ENCODE measurements around the gene RANBP17. TPM values are rescaled to one million over a fixed set of nuclear protein-coding genes. Genes with fewer than 3 reads are reported as not detected.

The RANBP17 gene
- total RNA-seq, 1 donor from 2014 or later = 32.8 TPM

DNA sequence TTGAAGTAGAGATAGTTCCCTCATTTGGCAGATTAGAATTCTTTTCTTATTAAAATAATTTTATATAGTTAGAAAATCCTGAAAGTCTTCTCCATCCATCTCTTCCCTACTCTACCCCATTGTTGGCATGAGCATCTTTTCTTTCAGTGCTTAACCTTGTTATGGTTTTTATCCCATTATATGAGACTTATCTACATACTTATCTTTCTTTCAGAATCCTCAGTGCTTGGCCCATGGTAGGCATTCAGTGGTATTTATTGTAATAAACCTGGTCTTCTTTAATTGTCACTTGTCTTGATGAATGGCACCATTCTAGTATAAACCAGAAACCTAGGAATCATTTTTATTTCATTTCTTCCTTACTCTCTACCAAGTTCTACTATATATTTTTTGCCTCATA, 277.4 kb downstream of the RANBP17 start:
- no peak overlapping the region for H3K27ac Mint-ChIP-seq
- no peaks in the 10 kb centered on the region for H3K27me3 Mint-ChIP-seq
- no peak for DNase-seq (ENCODE audit: low spot score, unreplicated experiment)
- TF ChIP-seq, protein P1, sequence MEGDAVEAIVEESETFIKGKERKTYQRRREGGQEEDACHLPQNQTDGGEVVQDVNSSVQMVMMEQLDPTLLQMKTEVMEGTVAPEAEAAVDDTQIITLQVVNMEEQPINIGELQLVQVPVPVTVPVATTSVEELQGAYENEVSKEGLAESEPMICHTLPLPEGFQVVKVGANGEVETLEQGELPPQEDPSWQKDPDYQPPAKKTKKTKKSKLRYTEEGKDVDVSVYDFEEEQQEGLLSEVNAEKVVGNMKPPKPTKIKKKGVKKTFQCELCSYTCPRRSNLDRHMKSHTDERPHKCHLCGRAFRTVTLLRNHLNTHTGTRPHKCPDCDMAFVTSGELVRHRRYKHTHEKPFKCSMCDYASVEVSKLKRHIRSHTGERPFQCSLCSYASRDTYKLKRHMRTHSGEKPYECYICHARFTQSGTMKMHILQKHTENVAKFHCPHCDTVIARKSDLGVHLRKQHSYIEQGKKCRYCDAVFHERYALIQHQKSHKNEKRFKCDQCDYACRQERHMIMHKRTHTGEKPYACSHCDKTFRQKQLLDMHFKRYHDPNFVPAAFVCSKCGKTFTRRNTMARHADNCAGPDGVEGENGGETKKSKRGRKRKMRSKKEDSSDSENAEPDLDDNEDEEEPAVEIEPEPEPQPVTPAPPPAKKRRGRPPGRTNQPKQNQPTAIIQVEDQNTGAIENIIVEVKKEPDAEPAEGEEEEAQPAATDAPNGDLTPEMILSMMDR (IDR thresholded peaks at IDR 0.05; ENCODE audit: unreplicated experiment) = no peak
- peaks cover 3% of the 10 kb centered on the region for H3K4me1 Mint-ChIP-seq (ENCODE audit: low read depth)
- no peak overlapping the region for H3K4me3 Mint-ChIP-seq (ENCODE audit: low read depth)
- H3K9me3 Mint-ChIP-seq (ENCODE audit: low read depth) = no peaks in the 10 kb centered on the region
- no peaks in the 10 kb centered on the region for H3K36me3 Mint-ChIP-seq (ENCODE audit: insufficient read depth)

DNA sequence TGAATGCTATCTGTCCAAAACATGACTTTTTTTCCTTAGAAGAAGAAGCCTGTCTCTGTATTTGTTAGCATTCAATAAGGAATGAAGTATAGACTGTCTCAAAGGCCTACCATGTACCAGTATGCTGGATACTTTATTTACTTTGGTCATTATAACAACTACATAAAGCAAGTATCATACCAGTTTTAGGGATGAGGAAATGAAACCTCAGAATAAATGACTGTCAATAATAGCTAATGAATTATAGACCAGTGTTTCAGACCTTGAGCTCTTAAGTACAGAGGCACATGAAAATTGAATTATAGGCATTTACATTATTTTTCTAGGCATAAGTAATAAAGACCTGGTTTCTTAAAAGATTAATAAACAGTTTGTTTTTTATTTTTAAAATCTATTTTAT, 280.8 kb downstream of the RANBP17 start:
- no peaks in the 10 kb centered on the region for H3K36me3 Mint-ChIP-seq (ENCODE audit: insufficient read depth)
- no peaks in the 10 kb centered on the region for H3K9me3 Mint-ChIP-seq (ENCODE audit: low read depth)
- no peak for DNase-seq (ENCODE audit: low spot score, unreplicated experiment)
- H3K27ac Mint-ChIP-seq = no peak overlapping the region
- TF ChIP-seq, protein P1 (IDR thresholded peaks at IDR 0.05; ENCODE audit: unreplicated experiment) = no peak
- H3K4me1 Mint-ChIP-seq (ENCODE audit: low read depth) = no peaks in the 10 kb centered on the region
- no peaks in the 10 kb centered on the region for H3K27me3 Mint-ChIP-seq
- H3K4me3 Mint-ChIP-seq (ENCODE audit: low read depth) = no peak overlapping the region

DNA sequence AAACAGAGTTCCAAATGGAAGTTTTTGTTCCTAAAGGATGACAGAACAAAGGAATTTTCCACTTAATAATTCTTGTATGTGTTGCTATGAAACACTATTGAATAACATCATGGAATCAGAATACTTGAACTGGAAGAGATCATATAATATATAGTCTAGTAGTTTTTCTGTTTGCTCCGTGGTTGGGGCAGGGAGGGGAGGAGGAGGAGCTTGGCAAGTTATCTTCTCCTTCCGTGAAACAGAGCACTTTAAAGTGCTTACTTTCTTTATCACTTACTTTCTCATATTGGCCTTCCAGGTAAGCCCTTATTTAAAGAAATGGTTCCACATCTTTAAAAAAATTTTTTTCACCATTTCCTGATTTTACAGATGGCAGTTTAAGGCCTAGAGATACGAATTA, 281.4 kb downstream of the RANBP17 start:
- H3K4me1 Mint-ChIP-seq (ENCODE audit: low read depth) = no peaks in the 10 kb centered on the region
- DNase-seq (ENCODE audit: low spot score, unreplicated experiment) = no peak
- no peaks in the 10 kb centered on the region for H3K27me3 Mint-ChIP-seq
- no peaks in the 10 kb centered on the region for H3K9me3 Mint-ChIP-seq (ENCODE audit: low read depth)
- H3K4me3 Mint-ChIP-seq (ENCODE audit: low read depth) = no peak overlapping the region
- H3K27ac Mint-ChIP-seq = no peak overlapping the region
- no peaks in the 10 kb centered on the region for H3K36me3 Mint-ChIP-seq (ENCODE audit: insufficient read depth)
- TF ChIP-seq, protein P1 (IDR thresholded peaks at IDR 0.05; ENCODE audit: unreplicated experiment) = no peak

DNA sequence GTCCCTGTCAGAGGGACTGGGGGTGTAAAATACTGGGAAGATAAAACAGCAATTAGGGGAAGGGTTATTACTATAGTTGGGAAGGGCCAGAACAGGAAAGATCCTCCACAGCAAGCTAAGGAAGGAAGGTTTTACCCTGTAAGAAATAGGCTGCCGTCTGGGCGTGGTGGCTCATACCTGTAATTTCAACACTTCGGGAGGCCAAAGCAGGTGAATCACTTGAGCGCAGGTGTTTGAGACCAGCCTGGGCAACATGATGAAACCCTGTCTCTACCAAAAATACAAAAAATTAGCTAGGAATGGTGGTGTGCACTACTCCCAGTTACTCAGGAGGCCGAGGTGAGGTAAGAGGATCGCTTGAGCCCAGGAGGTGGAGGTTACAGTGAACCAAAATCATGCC, 282.1 kb downstream of the RANBP17 start:
- Mint-ChIP-seq H3K27ac (no peak overlapping the region), H3K27me3 (no peaks in the 10 kb centered on the region), H3K4me1 (ENCODE audit: low read depth) (no peaks in the 10 kb centered on the region), H3K4me3 (ENCODE audit: low read depth) (no peak overlapping the region), H3K9me3 (ENCODE audit: low read depth) (no peaks in the 10 kb centered on the region), H3K36me3 (ENCODE audit: insufficient read depth) (no peaks in the 10 kb centered on the region)
- TF ChIP-seq, protein P1 (IDR thresholded peaks at IDR 0.05; ENCODE audit: unreplicated experiment) = no peak
- no peak for DNase-seq (ENCODE audit: low spot score, unreplicated experiment)

DNA sequence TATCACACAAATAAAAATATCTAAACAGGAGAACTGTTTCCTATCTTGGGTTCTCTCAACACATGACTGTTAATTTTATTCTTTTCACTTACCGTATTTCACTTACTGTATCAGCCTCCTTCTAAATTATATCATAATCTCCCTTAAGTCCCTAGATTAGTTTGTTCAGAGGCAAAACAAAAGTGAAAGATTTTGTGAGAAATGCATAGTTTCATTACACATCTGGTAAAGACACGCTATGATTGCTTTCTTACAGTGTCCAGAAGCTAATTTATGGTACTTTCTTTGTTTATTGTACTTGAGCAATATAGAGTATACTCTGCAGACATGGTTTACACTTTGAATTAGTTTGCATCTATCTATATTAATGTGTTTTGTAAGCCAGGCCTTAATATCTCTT, 287.5 kb downstream of the RANBP17 start:
- H3K27ac Mint-ChIP-seq = no peak overlapping the region
- no peaks in the 10 kb centered on the region for H3K36me3 Mint-ChIP-seq (ENCODE audit: insufficient read depth)
- TF ChIP-seq, protein P1 (IDR thresholded peaks at IDR 0.05; ENCODE audit: unreplicated experiment) = no peak
- no peaks in the 10 kb centered on the region for H3K9me3 Mint-ChIP-seq (ENCODE audit: low read depth)
- H3K4me3 Mint-ChIP-seq (ENCODE audit: low read depth) = no peak overlapping the region
- H3K27me3 Mint-ChIP-seq = no peaks in the 10 kb centered on the region
- no peak for DNase-seq (ENCODE audit: low spot score, unreplicated experiment)
- peaks cover 6% of the 10 kb centered on the region for H3K4me1 Mint-ChIP-seq (ENCODE audit: low read depth)

Data from progenitor cell of endocrine pancreas (in vitro differentiated cells).